CD1c-positive myeloid dendritic cell (primary cell): Measurements from ENCODE around the gene MRGPRG.
"Not testable (repeated sequence)": the region's sequence is repeated elsewhere in the genome, so short reads cannot be mapped to it uniquely, and the experiment has no call there.

Source experiments
- DNase-seq: peaks from one replicate; pipeline ENCODE4 v3.0.0-alpha.2; 2016; ENCODE audit errors: extremely low spot score

Gene MRGPRG, protein sequence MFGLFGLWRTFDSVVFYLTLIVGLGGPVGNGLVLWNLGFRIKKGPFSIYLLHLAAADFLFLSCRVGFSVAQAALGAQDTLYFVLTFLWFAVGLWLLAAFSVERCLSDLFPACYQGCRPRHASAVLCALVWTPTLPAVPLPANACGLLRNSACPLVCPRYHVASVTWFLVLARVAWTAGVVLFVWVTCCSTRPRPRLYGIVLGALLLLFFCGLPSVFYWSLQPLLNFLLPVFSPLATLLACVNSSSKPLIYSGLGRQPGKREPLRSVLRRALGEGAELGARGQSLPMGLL

DNA sequence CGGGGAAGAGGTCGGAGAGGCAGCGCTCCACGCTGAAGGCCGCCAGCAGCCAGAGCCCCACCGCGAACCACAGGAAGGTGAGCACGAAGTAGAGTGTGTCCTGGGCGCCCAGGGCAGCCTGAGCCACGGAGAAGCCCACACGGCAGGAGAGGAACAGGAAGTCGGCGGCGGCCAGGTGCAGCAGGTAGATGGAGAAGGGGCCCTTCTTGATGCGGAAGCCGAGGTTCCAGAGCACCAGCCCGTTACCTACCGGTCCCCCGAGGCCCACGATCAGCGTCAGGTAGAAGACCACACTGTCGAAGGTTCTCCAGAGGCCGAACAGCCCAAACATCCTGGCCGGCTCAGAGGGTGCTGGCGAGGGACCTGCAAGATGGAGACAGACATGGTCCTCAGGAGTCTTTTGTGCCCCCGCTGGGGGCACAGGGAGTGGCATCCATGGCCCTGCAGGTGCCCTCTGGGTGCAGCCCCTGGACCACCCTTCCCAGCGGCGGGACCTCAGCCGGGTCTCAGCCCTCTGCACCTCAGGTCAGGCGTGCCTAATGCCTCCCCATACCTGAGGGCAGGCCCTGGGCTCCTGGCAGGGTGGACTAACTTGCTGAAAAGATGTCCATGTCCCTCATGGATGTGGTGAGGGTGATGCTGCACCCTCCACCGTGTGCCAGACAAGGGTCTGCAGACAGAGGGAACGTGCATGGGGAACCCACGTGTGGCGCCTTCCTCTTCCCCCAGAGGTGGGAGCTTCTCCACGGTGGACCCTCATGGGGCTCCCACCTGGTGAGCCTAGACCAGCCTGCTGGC lies at the start of gene MRGPRG:
Gene MRGPRG (minus strand): TSS at position 331 of the 798 bp plus-strand sequence. CDS start 0 bp downstream, at position 331.
- DNase-seq = no peak

DNA sequence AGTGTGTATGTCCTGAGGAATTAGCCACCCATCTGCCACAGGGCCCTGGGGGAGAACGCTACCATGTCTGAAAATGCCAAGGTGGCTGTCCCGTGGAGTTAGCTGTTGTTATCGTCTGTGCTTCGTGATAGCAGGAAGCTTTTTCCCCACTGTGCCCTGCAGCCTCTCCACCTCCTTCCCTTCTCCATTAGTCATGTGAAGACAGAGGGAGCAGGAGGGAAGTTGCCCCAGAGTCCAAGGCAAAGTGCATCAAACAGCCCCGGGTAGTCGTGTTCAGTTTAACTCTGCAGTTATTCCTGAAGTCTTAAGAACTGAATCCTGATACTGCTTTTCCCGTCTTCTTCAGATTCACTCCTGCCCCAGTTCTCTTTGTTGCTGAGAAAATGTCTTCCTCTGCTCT lies 43.9 kb upstream of the MRGPRG start:
- DNase-seq = not testable (repeated sequence)

DNA sequence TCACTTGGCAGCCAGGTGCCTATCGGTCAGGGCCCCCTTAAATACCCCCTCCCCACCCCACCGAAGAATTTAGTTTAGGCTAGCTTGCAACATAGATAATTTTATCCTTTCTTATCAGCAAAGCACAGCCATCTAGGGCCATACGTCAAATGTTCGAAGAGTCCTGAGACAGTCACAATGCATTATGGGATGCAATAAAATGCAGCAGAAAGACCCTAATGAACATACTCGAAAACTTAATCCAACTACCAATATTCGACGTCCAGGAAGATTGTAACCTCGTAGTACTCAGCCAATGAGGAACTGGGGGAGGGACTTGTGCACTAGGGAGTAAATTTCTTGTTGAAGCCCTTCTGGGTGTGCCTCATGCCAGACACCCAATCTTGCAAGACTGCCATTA lies 43.2 kb upstream of the MRGPRG start:
- not testable (repeated sequence) for DNase-seq

DNA sequence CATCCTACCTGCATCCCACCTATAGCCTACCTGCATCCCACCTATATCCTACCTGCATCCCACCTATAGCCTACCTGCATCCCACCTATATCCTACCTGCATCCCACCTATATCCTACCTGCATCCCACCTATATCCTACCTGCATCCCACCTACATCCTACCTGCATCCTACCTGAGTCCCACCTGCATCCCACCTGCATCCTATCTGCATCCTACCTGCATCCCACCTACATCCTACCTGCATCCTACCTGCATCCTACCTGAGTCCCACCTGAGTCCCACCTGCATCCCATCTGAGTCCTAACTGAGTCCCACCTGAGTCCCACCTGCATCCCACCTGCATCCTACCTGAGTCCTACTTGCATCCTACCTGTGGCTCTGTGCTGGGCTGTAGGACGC lies 38.9 kb upstream of the MRGPRG start:
- not testable (repeated sequence) for DNase-seq

DNA sequence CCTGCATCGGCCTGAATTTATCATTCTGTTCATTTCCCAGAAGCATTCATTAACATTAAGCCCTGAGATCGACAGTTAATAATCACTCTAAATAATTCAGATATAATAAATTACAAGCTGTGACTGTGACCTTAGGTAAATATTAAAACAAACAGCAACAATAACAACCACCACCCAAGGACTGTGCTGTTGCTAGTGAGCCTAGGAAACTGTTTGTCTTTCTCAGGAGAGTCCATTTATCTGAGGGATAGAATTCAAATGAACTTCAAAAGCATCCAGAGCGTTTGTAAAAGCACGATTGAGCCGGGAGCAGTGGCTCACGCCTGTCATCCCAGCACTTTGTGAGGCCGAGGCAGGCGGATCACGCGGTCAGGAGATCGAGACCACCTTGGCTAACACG lies 36.6 kb upstream of the MRGPRG start:
- not testable (repeated sequence) for DNase-seq

DNA sequence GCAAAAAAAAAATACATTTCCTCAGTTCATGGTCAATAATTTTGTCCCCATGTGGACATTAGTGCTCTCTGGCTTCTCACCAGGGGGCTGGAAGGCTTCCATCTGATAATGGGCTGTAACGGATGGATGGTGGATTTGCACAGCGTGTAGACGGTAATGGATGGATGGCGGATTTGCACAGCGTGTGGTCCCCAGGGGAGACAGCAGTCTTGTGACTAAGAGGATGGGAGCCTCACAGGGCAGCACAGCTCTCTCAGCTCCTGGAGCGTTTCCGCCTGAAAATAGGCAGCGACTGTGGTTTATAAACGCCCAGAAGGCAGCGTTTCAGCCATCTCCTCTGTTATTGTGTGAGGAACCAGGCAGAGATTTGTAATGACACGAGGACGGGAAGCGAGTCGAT lies 36.2 kb upstream of the MRGPRG start:
- DNase-seq = not testable (repeated sequence)

DNA sequence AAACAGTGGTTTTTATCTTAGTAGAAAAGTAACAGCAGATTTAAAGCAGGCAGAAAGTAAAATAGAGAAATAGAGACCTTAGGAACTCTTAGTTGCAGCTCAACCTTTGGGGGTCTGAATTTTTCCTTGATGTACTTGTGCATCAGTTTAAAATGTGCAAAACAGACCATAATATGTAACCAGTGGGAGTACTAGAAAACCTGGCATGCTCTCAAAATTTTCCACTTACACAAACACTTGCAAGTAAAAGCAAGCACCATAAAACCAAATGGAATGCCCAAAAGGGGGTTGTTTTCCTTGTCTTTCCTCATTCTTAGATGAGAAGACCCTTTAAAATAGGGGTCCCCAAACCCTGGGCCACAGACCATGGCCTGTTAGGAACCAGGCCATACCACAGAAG lies 26.5 kb upstream of the MRGPRG start:
- no peak for DNase-seq

DNA sequence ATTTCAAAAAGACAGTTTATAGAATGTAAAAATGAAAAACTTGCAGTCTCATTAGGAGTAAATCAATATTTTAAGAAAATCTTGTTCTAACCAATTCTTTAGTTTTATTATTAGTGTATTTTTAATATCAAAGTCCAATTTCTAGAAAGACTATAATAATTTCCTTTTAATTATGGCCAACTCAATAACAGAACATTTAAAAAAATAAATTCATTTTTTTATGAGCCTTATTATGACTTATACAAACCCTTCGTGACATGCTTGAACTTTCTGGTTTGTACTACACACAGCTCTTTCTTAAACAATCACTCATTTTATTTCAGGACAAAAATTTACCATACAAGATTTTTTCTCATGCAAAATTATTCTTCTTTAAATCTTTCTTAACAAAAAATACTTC lies 25.3 kb upstream of the MRGPRG start:
- DNase-seq = no peak

DNA sequence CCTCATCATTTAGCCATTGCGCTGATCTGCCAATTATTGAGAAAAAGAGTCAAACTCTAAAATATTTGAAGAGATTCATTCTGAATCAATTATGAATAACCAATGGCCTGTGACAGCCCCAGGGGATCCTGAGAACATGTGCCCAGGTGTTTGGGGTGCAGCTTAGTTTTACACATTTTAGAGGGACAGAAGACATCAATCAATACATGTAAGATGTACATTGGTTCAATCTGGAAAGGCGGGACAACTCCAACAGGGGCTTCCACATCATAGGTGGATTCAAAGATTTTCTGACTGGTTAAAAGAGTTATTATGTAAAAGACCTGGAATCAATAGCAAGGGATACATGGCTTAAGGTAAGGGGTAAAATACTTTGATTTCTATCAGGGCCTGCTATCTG lies 18.5 kb upstream of the MRGPRG start:
- DNase-seq = no peak

DNA sequence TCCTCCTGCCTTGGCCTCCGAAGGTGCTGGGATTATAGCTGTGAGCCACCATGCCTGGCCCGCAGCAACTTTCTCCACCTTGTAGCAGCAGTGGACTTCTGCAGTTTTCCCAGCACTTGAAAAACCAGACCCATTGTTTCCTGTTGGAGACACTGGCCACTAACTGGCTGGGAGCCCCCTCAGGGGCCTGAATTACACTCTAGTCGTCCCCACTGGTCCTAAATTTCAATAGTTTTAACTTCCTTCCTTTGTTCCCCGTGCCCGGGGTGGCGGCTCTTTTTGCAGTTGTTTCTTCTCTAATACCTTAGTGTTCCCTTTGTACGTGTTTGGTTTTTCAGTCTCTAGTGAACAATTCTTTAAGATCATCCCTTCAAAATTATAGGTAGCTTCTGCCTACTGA lies 16.2 kb upstream of the MRGPRG start:
- DNase-seq = no peak

DNA sequence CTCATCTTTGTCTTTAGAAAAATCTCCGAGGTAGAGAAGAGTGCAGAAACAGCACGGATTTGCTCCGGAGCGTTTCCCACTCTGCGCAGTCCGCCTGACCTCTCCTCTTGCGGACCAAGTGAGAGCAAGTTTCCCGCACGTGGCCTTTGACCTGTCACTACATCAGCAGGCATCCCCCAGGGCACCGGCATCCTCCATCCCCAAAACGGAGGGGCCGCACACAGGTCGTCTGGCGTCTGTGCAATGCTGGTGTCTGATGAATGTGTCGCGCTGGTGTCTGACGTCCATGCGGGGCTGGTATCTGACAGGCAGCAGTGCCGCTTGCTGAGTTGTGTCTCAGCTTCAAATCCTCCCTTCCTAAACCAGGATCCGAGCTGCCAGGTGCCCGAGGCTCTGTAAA lies 14.3 kb upstream of the MRGPRG start:
- DNase-seq = no peak

DNA sequence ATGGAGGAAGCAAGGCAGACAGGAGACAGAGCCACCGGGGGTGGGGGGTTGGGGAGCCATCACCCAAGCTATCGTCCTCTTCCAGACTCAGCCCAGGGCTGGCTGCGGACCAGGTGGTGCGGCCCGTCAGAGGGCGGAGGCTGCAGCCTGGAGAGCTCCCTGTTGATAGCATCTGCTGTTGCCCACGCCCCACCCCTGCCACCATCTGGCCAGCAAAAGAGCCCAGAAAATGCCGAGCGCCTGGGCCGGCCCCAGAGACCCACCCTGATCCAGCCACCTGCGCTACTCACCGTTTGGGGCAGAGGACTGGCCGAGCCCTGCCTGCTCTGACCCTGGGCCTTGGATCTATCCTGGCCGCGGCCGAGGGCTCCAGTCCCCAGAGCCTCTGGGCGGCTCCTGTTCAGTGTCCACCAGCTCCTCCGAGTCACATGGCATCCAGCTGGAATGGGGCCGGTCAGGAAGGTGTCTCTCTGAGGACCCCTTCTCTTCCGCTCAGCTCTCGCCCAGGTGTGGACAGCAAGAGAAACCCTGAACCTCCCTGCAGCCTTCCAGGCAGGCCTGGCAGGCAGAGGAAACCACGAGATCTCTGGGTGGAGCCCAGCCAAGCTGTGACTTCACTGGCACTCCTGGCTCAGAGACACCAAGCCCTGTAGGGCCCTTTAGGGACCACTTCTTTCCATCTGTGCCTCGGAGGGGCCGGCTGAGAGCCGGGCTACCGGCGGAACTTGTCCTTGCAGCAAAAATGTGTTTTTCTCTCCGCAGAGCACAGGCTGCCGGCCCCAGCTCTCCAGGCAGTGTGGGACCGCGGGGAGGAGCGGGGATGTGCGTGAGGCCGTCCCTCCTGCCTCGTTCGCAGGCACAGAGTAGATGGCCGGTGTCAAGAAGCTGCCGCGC lies 13.5 kb upstream of the MRGPRG start, which contains the start of gene MRGPRE:
Gene MRGPRE (minus strand): TSS at position 567 of the 894 bp plus-strand sequence. CDS start 3,618 bp downstream, outside the sequence.
- no peak for DNase-seq

DNA sequence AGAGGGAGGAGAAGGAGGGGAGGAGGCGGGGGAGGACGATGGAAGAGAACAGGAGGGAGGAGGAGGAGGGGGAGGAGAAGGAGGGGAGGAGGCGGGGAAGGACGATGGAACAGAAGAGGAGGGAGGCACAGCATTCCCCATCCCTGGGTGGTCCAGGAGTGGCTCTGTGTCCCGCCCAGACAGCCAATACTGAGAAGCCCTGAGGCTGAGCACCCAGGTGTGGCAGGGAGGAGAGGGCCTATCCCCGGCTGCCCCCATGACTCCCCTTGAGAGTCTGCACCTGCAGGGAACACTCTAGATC lies 12.9 kb upstream of the MRGPRG start:
- DNase-seq = no peak

DNA sequence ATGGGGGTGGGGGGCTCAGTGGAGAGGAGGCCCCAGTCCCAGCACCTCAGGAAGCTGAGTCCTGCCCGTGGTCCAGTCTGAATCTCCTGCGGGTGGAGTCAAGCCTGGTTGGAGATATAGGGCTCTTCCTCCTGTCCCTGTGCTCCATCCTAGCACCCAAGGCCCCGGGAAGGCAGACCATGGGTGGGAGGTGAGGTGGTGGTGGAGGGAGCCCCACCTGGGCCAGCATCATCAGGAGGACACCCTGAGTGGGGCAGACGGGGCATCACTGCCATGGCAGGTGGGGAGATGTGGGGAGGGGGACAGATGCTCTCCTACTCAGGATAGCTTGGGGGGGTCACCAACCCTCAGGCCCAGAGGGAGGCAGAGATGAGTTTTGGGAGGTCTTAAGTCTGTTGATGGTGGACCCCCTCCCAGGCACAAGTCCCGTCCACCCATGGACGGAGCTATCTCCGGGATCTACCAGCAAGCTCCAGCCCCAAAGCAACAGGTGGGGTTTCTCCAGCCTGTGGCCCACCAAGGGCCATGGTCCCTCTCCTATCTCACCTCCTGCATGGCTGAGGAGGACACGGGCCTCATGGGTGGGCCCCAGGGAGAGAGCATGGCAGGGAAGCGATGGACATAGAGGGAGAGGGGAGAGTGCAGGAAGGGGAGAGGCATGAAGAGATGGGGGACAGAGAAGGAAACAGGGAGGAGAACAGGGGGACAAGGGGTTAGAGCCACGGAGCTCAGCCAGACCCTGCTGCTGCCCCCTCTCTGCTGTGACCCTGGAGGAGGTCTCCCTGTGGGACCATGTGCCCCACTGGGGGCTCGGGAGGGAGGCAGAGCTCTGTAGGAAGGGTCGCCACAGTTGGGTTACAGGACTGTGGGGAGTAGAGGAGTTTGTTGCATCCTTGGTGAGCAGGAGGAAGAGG lies 12.3 kb upstream of the MRGPRG start:
- no peak for DNase-seq

DNA sequence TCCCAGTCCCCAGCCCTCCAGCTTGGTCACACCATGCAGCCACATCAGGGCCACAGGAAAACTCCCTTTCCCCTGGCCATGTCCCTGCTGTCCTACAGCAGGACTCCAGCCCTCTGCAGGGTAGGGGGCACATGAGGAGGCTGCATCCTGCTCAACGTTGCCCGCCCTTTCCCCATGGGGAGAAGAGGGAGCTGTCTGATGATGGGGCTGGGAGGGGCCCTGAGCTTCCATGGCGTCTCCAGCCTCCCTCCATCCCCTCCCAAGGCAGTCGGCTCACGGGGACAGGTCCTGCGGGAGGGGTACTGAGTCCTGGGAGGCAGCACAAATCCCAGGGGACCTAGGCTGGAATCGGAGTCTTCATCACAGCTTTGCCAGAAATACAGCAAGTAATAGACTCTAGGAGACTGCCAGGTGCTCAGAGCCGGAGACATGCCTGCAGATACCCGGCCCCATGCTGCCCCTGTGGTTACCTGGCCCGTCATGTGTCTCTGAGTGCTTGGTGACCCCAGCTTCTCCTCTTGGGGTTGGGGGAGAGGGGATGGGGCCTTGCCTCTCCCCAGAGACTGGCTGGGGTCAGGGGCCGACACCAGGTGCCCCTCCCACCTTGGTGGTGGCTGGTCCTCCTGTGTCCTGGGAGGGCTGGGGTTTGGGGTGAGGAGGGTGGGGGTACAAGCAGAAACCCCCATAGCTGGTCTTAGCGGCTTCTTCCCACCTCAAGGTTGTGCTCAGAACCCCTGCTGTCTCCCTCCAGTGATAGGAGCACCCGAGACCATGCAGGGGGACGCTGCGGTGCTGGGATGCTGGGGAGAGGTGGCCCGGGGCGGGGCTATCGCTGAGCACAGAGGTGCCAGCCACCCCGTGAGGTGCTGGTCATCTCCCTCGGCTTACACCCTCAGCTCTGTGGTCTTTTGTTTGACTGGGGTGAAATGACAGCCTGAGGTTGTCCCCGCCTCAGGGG lies 11.3 kb upstream of the MRGPRG start:
- DNase-seq = no peak

DNA sequence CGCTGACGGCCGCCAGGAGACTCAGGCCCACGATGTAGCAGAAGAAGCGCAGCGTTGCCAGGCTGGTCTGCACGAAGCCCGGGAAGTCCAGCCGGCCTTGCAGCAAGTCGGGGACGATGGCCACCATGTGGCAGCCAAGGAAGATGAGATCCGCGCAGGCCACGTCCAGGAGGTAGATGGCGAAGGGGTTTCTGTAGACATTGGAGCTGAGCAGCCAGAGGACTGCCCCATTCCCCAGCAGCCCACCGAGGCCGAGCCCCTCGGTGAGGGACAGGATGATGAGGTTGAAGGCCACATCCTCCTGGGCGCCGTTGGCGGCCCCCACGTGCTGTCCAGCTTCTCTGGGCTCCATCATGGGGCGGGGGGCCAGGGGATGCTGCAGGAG lies 9.8 kb upstream of the MRGPRG start:
- DNase-seq = no peak

DNA sequence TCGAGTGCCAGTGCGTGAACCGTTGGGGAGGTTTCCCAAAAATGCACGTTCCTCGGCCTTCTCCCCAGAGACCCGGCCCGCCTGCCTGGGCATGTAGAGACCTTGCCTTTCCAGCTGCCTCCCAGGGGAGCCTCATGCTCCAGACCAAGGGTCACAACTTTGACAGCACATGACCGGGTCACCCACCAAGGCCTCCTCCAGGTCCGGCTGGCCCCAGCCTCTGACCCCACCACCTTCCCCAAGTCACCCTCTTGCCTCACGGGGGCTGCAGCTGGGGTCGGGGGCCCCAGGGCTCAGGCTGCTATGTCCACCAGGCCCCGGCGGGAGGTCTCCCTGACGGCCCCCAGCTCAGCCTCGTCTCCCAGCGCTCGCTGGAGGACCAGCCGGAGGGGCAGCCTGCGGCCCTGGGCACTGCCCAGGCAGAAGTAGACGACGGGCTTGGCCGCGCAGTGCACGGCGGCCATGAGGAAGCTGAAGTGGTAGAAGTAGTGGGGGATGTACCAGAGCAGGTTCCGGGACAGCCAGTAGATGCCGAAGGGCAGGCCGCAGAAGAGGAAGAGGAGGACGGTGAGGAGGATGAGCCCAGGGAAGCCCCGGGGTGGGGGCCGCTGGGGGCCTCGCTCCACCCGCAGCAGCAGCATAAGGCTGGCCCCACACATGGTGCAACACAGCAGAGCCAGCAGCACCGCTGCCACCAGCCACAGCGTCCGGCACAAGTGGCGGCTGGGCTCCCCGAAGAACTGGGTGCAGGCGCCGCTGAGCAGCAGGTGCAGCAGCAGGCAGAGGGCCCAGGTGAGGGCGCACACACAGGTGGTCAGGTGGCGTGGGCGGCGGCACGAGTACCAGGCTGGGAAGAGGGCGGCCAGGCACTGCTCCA lies 9.2 kb upstream of the MRGPRG start:
- DNase-seq = no peak

DNA sequence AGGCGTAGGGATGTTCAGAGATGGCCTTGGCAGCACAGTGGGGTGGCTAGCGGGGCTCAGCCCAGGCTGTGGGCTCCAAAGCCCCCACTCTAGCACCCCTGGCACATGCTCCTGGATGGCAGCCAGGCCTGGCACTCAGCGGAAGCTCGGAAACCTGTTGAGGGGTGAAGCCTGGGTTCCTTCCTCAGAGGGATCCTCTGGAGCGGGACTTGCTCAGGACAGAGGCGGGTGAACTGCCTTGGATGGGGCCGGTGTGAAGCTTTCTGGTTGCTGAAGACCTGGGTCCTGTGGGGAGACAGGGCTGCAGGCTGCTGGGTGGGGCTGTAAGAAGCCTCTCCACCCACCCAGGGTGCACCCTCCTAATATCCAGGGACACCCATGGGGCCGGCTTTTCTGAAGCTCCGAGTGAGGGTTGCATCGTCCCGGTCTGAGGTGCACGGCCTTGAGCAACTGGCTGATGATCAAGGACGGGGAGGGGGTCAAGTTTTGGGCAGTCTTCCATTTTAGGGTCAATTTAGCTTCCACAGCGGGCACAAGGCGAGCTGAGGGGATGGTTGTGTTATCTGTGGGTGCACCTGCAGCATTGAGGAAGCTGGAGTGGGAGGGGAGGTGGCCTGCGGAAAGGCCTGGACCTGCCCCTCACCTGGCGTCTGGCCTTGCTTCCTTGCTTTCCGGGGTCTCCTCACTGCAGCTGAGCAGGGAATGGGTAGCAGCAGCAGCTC lies 8.4 kb upstream of the MRGPRG start:
- DNase-seq = no peak
